NAMALWA (cell line): ENCODE measurements around the gene IGF1R.

Source experiments
- DNase-seq: peaks from one replicate; pipeline ENCODE4 v3.0.0-alpha.2; 2015; ENCODE audit warnings: low spot score

Gene IGF1R

GRCh38 chr15:98796685-98797357 is 148.5 kb downstream of the IGF1R start:
- DNase-seq = no peak

GRCh38 chr15:98798375-98798893 is 150.1 kb downstream of the IGF1R start:
- DNase-seq = no peak

- DNase-seq = no peak
Observed at GRCh38 chr15:98799461-98800390, 151.4 kb downstream of the IGF1R start.

GRCh38 chr15:98800437-98801233 is 152.3 kb downstream of the IGF1R start:
- DNase-seq = no peak

- no peak for DNase-seq
Observed at GRCh38 chr15:98801234-98801561, 152.9 kb downstream of the IGF1R start.

GRCh38 chr15:98802187-98802586 is 153.8 kb downstream of the IGF1R start:
- no peak for DNase-seq

- DNase-seq = no peak
Observed at GRCh38 chr15:98803228-98804056, 155.1 kb downstream of the IGF1R start.

- DNase-seq = peak; percentile 12
Observed at GRCh38 chr15:98804057-98804380, 155.7 kb downstream of the IGF1R start.

GRCh38 chr15:98805434-98806274 is 157.3 kb downstream of the IGF1R start:
- DNase-seq = peak; percentile 18

GRCh38 chr15:98806275-98806895 is 158.0 kb downstream of the IGF1R start:
- no peak for DNase-seq

- DNase-seq = no peak
Observed at GRCh38 chr15:98807262-98807661, 158.9 kb downstream of the IGF1R start.

GRCh38 chr15:98809273-98809672 is 160.9 kb downstream of the IGF1R start:
- no peak for DNase-seq

GRCh38 chr15:98812716-98813446 is 164.5 kb downstream of the IGF1R start:
- no peak for DNase-seq

GRCh38 chr15:98813951-98814350 is 165.6 kb downstream of the IGF1R start:
- DNase-seq = no peak

GRCh38 chr15:98815207-98815606 is 166.9 kb downstream of the IGF1R start:
- no peak for DNase-seq

- DNase-seq = no peak
Observed at GRCh38 chr15:98817745-98818144, 169.4 kb downstream of the IGF1R start.

GRCh38 chr15:98823012-98823458 is 174.7 kb downstream of the IGF1R start:
- DNase-seq = peak; percentile 13

GRCh38 chr15:98823616-98824015 is 175.3 kb downstream of the IGF1R start:
- DNase-seq = no peak

- DNase-seq = no peak
Observed at GRCh38 chr15:98824595-98824994, 176.3 kb downstream of the IGF1R start.
